Fibroblast of villous mesenchyme (primary cell): Measurements from ENCODE around the gene AFF1. TPM values are rescaled to one million over a fixed set of nuclear protein-coding genes. Genes with fewer than 3 reads are reported as not detected.

ENCODE experiments used
- DNase-seq: peaks from one replicate; pipeline ENCODE4 v3.0.0-alpha.2; 2010; ENCODE audit warnings: low read depth
- H3K4me3 ChIP-seq: 2 replicates; pipeline ENCODE4 v1.5.1; 2011; ENCODE audit warnings: low read depth, mild to moderate bottlenecking, low read length
- CTCF ChIP-seq: IDR thresholded peaks from 2 replicates; pipeline ENCODE4 v1.5.1; 2012; ENCODE audit warnings: low read depth, mild to moderate bottlenecking, low read length; ENCODE audit not compliant: insufficient read depth
- total RNA-seq: library from RNA; depleted of rRNA; stranded (reverse); fragments of >200 nt; gene quantifications from 2 replicates; pipeline ENCODE4 v1.2.3, GENCODE V29; 2012

AFF1 gene
- total RNA-seq, 1 donor: 34.1 TPM

GRCh38 chr4:87088186-87088585 is 153.4 kb downstream of the AFF1 start:
- no peak overlapping the region for H3K4me3 ChIP-seq
- TF ChIP-seq CTCF: no peak
- DNase-seq: no peak

- no peak for TF ChIP-seq CTCF
- DNase-seq: no peak
- no peak overlapping the region for H3K4me3 ChIP-seq
These were observed 154.6 kb downstream of the AFF1 start for GRCh38 chr4:87089368-87089767.

GRCh38 chr4:87090305-87090704 is 155.5 kb downstream of the AFF1 start:
- no peak for DNase-seq
- no peak overlapping the region for H3K4me3 ChIP-seq
- no peak for TF ChIP-seq CTCF

GRCh38 chr4:87092389-87093141 is 157.8 kb downstream of the AFF1 start:
- TF ChIP-seq CTCF: no peak
- peak; percentile 88 for DNase-seq
- no peak overlapping the region for H3K4me3 ChIP-seq

GRCh38 chr4:87093443-87094123 is 158.8 kb downstream of the AFF1 start:
- H3K4me3 ChIP-seq: no peak overlapping the region
- DNase-seq: peak; percentile 58
- TF ChIP-seq CTCF: peak; percentile 63

- DNase-seq: no peak
- TF ChIP-seq CTCF: no peak
- H3K4me3 ChIP-seq: no peak overlapping the region
These were observed 162.3 kb downstream of the AFF1 start for GRCh38 chr4:87097075-87097474.
